ENCODE results near the gene TCEAL4. TPM values are rescaled to one million over a fixed set of nuclear protein-coding genes. Genes with fewer than 3 reads are reported as not detected.

The TCEAL4 gene
- 56.5 TPM for total RNA-seq (ENCODE audit: unreplicated experiment)
- long read RNA-seq, transcript TCEAL4-208 (3 exons, 1,273 nt) = major isoform, 25 of 33 reads
- long read RNA-seq, partial matches to known transcripts = 0 of 33 reads
- long read RNA-seq, other reads (novel, unspliced or antisense) = 4 of 33 reads

- peak within 1 kb of the TSS; percentile 79 for H3K27ac Mint-ChIP-seq (ENCODE audit: unreplicated experiment)
- H3K9me3 Mint-ChIP-seq (ENCODE audit: unreplicated experiment) = peaks cover 9% of the 10 kb centered on the region
- TF ChIP-seq CTCF (IDR thresholded peaks at IDR 0.05; ENCODE audit: partially characterized antibody, unreplicated experiment) = no peak
- H3K36me3 Mint-ChIP-seq (ENCODE audit: unreplicated experiment) = no peaks in the 10 kb centered on the region
- peak; percentile 69 for DNase-seq
- peak within 1 kb of the TSS; percentile 95 for H3K4me3 Mint-ChIP-seq (ENCODE audit: unreplicated experiment)
- H3K27me3 Mint-ChIP-seq (ENCODE audit: unreplicated experiment) = no peaks in the 10 kb centered on the region
- H3K4me1 Mint-ChIP-seq (ENCODE audit: low read depth, unreplicated experiment) = peaks cover 5% of the 10 kb centered on the region
Measured at GRCh38 chrX:103585411-103586313, at the start of gene TCEAL4. TCEAL4 (plus strand) TSS chrX:103585515; CDS start chrX:103586676, 1,161 bp downstream.

GRCh38 chrX:103536071-103536470, 49.2 kb upstream of the TCEAL4 start:
- H3K27ac Mint-ChIP-seq (ENCODE audit: unreplicated experiment) = no peak overlapping the region
- H3K36me3 Mint-ChIP-seq (ENCODE audit: unreplicated experiment) = no peaks in the 10 kb centered on the region
- no peak for DNase-seq
- no peaks in the 10 kb centered on the region for H3K27me3 Mint-ChIP-seq (ENCODE audit: unreplicated experiment)
- no peak overlapping the region for H3K4me3 Mint-ChIP-seq (ENCODE audit: unreplicated experiment)
- H3K9me3 Mint-ChIP-seq (ENCODE audit: unreplicated experiment) = no peaks in the 10 kb centered on the region
- H3K4me1 Mint-ChIP-seq (ENCODE audit: low read depth, unreplicated experiment) = no peaks in the 10 kb centered on the region
- no peak for TF ChIP-seq CTCF (IDR thresholded peaks at IDR 0.05; ENCODE audit: partially characterized antibody, unreplicated experiment)

GRCh38 chrX:103536732-103537131, 48.6 kb upstream of the TCEAL4 start:
- DNase-seq = no peak
- Mint-ChIP-seq H3K4me1 (ENCODE audit: low read depth, unreplicated experiment) (no peaks in the 10 kb centered on the region), H3K27ac (ENCODE audit: unreplicated experiment) (no peak overlapping the region), H3K36me3 (ENCODE audit: unreplicated experiment) (no peaks in the 10 kb centered on the region), H3K27me3 (ENCODE audit: unreplicated experiment) (no peaks in the 10 kb centered on the region), H3K4me3 (ENCODE audit: unreplicated experiment) (no peak overlapping the region), H3K9me3 (ENCODE audit: unreplicated experiment) (no peaks in the 10 kb centered on the region)
- TF ChIP-seq CTCF (IDR thresholded peaks at IDR 0.05; ENCODE audit: partially characterized antibody, unreplicated experiment) = no peak

GRCh38 chrX:103537871-103538387, 47.4 kb upstream of the TCEAL4 start:
- no peak for TF ChIP-seq CTCF (IDR thresholded peaks at IDR 0.05; ENCODE audit: partially characterized antibody, unreplicated experiment)
- H3K4me3 Mint-ChIP-seq (ENCODE audit: unreplicated experiment) = no peak overlapping the region
- H3K4me1 Mint-ChIP-seq (ENCODE audit: low read depth, unreplicated experiment) = no peaks in the 10 kb centered on the region
- DNase-seq = no peak
- no peak overlapping the region for H3K27ac Mint-ChIP-seq (ENCODE audit: unreplicated experiment)
- no peaks in the 10 kb centered on the region for H3K27me3 Mint-ChIP-seq (ENCODE audit: unreplicated experiment)
- no peaks in the 10 kb centered on the region for H3K36me3 Mint-ChIP-seq (ENCODE audit: unreplicated experiment)
- H3K9me3 Mint-ChIP-seq (ENCODE audit: unreplicated experiment) = no peaks in the 10 kb centered on the region

- DNase-seq = no peak
- Mint-ChIP-seq H3K4me3 (ENCODE audit: unreplicated experiment) (no peak overlapping the region), H3K4me1 (ENCODE audit: low read depth, unreplicated experiment) (no peaks in the 10 kb centered on the region), H3K27ac (ENCODE audit: unreplicated experiment) (no peak overlapping the region), H3K9me3 (ENCODE audit: unreplicated experiment) (no peaks in the 10 kb centered on the region), H3K27me3 (ENCODE audit: unreplicated experiment) (no peaks in the 10 kb centered on the region), H3K36me3 (ENCODE audit: unreplicated experiment) (no peaks in the 10 kb centered on the region)
- no peak for TF ChIP-seq CTCF (IDR thresholded peaks at IDR 0.05; ENCODE audit: partially characterized antibody, unreplicated experiment)
Measured at GRCh38 chrX:103538728-103539127, 46.6 kb upstream of the TCEAL4 start.

All from glutamatergic neuron (in vitro differentiated cells).